GM19043 (cell line): ENCODE measurements around the gene DIS3L.
A peak's percentile ranks its signal among the peaks of the same experiment; 100 is the strongest.
"Not testable (repeated sequence)": the region's sequence is repeated elsewhere in the genome, so short reads cannot be mapped to it uniquely, and the experiment has no call there.

ENCODE experiments used
- ATAC-seq: cut with Tn5 transposase; IDR thresholded peaks from one replicate; pipeline ENCODE4 v1.9.1; 2021; ENCODE audit warnings: low read depth; ENCODE audit not compliant: unreplicated experiment

The DIS3L gene

GRCh38 chr15:66293419-66294156 is at the start of gene DIS3L:
Gene DIS3L (plus strand): TSS chr15:66293568. CDS start chr15:66293597, 29 bp downstream.
- peak; percentile 50 for ATAC-seq

- ATAC-seq = not testable (repeated sequence)
Observed at GRCh38 chr15:66245832-66246231, 47.5 kb upstream of the DIS3L start.

DNA sequence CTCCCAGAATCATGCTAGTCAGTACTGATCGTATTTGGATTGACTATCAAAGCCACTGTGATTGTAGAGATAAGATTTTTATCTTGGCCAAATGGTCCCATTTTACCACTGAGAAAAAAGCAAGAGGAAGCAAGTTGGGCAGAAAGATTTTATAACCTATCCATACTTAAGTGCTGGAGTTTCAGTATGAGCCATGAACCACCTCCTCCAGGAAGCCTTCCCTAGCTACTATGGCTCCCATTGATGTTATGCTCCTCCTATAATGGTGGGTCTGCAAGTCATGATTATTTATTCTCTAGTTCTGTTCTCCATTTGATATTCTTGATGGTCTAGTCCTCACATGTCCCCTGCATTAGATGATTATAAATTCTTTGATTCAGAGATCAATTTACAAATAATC is 46.4 kb upstream of the DIS3L start:
- ATAC-seq = no peak

DNA sequence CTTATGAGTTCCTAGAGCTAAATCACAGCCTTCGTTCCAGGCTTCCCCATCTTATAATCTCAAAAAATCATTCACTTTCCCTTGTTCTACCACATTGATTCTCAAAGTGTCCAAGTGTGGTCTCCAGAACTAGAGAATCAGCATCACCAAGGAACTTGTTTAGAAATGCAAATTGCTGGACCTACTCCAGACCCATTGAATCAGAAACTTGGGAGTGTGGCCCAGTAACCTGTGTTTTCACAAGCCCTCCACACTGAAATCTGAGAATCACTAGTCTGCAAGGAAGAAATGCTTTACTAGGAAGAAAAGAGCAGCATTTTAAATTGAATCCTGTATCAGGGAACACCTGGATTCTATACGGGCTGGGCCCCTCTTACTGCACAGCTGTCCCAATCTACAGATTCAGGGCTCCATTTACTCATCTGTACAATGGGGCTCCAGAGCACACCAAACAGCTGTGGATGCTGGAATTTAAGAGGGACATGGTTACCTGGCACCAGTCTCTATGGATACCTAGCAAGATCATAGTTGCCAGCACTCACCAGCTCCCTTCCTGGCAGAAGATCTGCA is 43.7 kb upstream of the DIS3L start:
- no peak for ATAC-seq

DNA sequence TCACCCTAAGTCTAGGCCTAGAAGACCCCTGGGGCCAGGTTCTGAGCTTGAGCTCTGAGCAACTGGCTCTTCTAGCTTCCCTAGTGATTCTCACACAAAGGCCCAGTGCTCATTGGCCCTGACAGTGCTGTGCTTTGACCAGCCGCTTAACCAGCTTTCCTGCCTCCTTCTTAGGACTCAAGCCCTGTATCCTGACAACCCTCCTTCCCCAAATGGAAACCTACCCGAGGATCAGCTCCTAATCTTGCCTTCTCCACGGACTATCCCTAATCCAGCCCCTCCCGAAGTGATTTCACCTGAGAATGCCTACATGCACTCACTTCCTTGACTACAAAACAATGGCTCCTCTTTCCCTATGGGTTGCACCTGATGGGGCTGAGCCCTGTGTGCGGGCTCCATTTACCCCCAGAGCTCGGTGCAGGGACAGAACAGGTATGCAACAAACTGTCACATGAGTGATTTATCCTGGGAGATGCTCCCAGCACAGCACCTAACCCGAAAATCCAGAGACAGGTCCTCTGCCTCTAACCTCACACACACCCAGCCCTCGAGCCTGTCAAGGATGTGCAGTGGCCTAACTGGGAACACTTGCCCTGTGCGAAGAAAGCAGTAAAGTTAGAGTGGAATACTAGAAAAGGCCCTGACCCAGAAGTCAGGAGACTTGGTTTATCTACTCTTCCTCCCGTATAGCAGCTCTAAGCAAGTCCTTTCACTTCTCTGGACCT is 42.1 kb upstream of the DIS3L start:
- no peak for ATAC-seq

GRCh38 chr15:66251790-66252684 is 41.3 kb upstream of the DIS3L start:
- ATAC-seq = no peak

DNA sequence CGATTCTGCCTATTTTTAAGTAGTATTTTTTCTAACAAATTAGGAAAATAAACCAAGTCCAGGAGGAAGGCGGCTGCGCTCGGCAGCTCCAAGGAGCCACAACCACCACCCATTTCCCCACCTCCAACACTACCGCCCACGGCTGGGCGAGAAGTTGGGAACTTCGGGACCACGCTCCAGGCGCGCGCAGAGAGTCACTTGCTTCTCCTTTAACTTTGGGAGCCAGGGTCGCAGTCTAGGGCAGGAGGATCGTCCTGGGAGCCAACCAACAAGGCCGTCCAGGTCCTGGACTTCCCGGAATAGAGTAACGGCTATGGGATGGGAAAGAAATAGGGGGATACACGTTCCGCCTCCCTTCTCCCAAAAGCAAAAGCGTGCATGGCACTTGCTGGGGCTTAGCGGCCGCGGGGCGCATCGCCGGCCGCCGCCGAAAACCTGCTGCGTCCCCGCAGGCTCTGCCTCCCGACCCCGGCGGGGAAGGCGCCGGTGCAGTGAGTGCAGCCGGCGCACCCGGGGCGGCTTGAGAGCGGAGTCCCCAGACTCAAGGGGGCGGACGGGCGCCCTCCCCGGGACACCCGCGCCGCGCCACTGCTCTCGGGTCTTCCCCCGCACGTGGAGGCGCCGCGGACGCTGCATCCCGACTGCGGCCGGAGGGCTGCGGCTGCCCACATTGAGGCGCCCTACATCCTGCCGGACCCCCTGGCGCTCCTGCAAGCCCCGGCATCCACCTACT is 40.5 kb upstream of the DIS3L start:
- ATAC-seq = no peak

DNA sequence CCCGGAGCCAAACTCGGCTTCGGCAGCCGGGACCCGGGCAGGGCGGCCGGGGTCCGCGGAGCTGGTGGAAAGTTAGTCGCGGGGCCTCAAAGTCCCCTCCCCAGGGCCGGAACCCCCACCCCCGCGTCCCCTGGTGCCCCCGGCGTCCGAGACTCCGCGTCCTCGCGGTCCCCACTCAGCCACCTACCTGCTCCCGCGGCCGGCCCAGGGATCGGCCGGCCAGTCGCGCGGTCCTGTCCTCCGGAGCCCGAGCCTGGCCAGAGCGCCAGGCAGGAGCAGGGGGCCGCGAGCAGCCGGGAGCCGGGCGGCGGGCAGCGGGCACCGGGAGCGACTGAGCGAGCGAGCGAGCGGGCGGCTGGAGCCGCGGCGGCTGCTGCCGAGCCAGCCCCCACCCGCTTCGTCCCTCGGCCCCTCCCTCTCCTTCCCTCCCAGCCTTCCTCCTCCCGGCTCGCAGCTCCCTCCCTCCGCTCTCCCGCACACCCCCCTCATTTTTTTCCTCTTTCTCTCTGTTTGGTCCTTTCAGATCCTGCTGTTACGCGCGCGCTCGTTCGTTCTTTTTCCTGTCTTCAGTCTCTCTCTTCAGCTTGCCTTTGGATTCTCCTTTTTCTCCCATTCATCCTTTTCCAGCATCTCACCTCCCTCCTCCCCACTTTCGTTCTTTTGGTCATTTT is 39.8 kb upstream of the DIS3L start, which contains the start of gene MEGF11:
MEGF11 (minus strand) TSS at position 333 of the 671 bp plus-strand sequence. CDS start 125,347 bp downstream, outside the sequence.
- no peak for ATAC-seq

DNA sequence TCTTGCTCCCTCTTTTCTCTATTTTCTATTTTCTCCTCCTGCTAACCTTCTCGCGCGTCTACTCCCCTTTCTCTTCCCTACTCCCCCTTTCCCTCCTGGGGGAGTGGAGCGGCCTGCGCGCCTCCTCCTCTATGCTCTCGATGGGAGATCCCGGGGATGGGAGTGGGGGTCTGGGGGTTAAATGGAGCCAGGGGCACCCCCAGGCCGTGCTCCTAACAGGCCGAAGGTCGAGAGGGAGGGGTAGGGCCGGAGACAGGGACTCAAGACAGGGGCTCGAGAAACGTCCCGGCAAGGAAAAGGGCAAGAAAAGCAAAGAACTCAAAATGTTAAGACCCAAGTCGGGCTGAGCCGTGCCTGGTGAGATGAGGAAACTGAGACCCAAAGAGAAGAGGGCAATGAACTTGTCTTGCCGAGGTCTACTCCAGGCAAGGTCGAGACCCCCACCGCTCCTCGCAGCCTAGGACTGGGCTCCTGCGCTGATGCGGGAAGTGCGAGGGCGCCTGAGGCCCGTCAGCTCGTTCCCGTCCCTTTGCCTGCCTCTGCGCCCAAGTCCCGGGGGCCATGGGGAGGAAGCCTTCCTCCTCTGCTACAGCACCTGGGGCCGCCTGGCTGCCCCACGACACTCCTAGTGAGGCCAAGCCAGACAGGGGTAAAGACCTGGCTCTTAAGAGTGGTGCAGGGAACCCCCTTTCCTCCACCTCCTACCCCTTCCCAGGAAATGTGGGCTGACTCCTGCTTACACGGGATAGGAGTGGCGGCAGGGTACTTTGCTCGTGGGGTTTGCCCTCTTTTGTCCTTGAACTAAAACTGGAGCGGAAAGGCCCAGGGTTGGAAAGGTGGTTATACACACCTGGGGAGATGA is 39.0 kb upstream of the DIS3L start:
- ATAC-seq = no peak

GRCh38 chr15:66254951-66255676 is 38.3 kb upstream of the DIS3L start:
- ATAC-seq = no peak

- ATAC-seq = no peak
Observed at GRCh38 chr15:66256692-66257091, 36.7 kb upstream of the DIS3L start.

- no peak for ATAC-seq
Observed at GRCh38 chr15:66261056-66261455, 32.3 kb upstream of the DIS3L start.

DNA sequence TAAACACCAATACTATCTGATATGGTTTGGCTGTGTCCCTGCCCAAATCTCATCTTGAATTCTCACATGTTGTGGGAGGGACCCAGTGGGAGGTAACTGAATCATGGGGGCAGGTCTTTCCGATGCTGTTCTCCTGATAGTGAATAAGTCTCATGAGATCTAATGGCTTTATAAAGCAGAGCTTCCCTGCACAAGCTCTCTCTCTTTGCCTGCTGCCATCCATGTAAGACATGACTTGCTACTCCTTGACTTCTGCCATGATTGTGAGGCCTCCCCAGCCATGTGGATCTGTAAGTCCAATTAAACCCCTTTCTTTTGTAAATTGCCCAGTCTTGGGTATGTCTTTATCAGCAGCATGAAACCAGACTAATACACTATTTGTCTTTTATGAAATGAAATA is 30.5 kb upstream of the DIS3L start:
- not testable (repeated sequence) for ATAC-seq

DNA sequence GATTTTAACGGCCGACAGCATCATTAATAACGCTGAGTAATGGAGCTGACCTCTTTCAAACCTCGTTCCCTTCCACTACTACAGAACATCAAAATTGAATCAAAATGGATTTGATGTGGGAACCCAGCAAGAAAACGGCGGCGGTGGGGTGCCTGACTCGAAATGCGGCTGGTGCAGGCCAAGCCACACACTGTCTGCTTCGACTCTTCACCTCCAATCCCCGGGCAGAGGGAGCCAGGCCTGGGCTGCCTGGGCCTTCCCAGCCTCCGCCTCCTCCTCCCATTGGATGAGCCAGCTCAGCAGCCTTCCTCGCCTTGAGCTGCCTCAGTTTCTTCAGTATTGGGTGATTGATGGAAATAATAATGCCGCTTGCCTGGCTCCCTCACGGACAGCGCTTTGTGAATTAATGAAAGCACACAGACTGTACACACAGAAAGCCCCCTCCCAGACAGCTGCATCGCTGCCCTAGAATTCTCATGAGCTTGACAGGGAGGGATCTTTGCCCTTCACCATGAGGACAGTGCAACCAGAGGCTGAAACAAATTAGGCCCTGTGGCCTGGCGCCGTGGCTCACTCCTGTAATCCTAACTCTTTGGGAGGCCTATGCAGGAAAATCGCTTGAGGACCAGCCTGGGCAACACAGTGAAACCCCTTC is 28.4 kb upstream of the DIS3L start:
- no peak for ATAC-seq

DNA sequence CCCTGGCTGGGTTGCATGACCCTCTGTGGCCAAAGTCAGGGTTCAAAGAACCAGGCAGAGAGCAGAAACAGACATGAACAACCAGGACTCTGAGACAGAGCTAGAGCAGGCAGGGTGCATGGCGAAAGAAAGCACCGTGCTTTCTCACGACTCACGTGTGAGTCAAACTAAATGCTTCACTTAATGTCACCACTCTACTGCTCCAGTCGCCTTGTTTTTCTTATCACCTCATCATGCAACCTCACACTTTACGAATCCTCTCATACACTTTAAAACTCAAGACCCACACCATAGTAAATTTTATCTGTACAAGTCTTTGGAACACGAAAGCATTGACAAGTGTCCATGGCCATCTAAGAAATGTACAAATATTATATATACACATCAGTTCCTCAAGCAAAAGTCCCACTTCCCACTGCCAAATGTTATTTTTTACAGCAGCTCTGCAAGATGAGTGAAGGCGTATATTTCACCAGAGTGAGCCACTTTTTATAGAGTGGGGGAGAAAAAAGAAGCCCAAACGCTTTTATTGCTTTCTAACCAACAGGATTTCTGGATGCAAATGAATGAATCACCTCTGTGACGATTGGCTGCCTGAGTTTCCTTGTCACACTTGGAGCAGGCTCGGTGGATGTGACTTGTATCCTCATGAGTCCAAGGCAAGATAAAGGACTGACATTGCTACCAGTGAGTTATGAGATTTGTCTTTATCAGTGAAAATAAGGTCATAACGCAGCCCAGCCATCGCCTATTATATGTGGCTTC is 23.9 kb upstream of the DIS3L start:
- ATAC-seq = no peak

DNA sequence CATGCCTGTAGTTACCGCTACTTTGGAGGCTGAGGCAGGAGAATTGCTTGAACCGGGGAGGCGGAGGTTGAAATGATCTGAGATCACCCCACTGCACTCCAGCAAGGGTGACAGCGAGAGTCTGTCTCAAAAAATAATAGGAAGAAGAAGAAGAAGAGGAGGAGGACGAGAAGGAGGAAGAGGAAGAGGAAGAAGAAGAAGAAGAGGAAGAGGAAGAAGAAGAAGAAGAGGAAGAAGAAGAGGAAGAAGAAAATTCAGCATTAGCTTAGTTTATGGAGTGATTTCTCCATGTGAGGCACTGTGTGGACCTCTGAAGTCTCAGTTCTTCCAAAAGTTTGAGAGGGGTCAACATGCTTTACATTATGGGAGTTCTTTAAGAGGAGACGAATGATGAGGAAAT is 22.4 kb upstream of the DIS3L start:
- no peak for ATAC-seq

GRCh38 chr15:66275352-66275751 is 18.0 kb upstream of the DIS3L start:
- ATAC-seq = no peak
